ENCODE measurements around the gene ROR1. TPM values are rescaled to one million over a fixed set of nuclear protein-coding genes. Genes with fewer than 3 reads are reported as not detected.

Gene ROR1
- total RNA-seq, 2 experiments from 2014 or later, result 0.47 to 1.4 TPM

DNA sequence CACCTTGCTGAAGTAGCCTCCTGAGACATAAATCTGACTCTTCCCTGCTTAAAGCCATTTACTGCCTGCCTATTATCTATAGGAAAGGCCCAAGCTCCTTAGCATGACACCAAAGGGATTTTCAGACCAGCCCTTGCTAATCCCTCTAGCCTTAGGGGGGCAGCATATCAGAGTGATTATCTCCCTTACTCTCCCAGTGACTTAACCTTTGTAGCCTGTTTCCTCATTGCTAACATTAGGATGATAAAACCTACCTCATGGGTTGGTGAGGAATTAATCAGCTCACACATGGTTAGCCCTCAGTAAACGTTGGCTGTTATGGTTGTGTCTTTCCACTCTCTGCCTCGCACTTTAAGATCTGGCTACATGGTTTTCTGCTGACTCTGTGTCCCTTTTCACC, 70.1 kb downstream of the ROR1 start:
- no peak overlapping the region for H3K4me3 ChIP-seq (ENCODE audit: low read depth, low read length, poor library complexity, severe bottlenecking)
- no peaks in the 10 kb centered on the region for H4K20me1 ChIP-seq (ENCODE audit: insufficient read depth, low read length)
- no peak overlapping the region for H3K27ac ChIP-seq (ENCODE audit: low read depth, low read length, poor library complexity, severe bottlenecking)
- H3K4me1 ChIP-seq (ENCODE audit: insufficient read depth, low read length, poor library complexity, severe bottlenecking), result no peaks in the 10 kb centered on the region
- no peak for DNase-seq (ENCODE audit: low spot score)
- ChIA-PET CTCF (ENCODE audit: unreplicated experiment) (no interaction called here), POLR2A (interaction anchor here (1.2 to 1.7 kb wide), 3 partner anchors 9 to 15 kb away, joined by 3 to 9 read pairs (median 7); no protein-coding TSS in a partner anchor)
- intact Hi-C loops (cut with micrococcal nuclease; ENCODE audit: unreplicated experiment), result no loop called here
- H3K9me3 ChIP-seq (ENCODE audit: low read length), result no peaks in the 10 kb centered on the region
- H2AFZ ChIP-seq (ENCODE audit: low read length), result no peak overlapping the region
- H3K9me2 ChIP-seq (ENCODE audit: insufficient read depth, low read length), result no peaks in the 10 kb centered on the region
- H3K4me2 ChIP-seq (ENCODE audit: low read length), result no peak overlapping the region
- no peaks in the 10 kb centered on the region for H3K36me3 ChIP-seq (ENCODE audit: insufficient read depth, low read length)
- no TSS peak for BruUV-seq (replicated peaks)
- no peak for TF ChIP-seq EZH2phosphoT487 (IDR thresholded peaks at IDR 0.05; ENCODE audit: borderline replicate concordance, low read depth, low read length)
- peak; percentile 44 for TF ChIP-seq CTCF (conservative IDR thresholded peaks at IDR 0.05; ENCODE audit: low read length)
- H3K79me2 ChIP-seq (ENCODE audit: insufficient read depth, low read depth, low read length), result no peaks in the 10 kb centered on the region

DNA sequence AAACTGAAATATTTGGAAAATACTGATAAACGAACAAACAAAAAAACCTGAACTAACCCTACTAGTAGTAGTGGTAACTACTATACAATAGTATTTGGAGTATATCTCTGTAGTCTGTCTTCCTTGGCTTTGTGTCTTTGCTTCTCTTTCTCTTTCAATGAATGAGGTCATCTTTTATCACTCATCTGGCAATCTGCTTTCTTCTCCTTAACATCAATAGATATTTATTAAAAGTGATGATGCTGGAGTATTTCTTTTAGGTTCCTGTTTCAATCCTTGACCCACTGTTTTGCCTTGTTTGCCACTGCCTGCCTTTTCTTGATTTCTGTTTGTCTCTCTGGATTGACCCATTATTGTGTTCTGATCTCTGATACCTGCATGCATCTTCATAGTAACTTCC, 71.5 kb downstream of the ROR1 start:
- no peaks in the 10 kb centered on the region for H3K4me1 ChIP-seq (ENCODE audit: insufficient read depth, low read length, poor library complexity, severe bottlenecking)
- no peaks in the 10 kb centered on the region for H3K9me2 ChIP-seq (ENCODE audit: insufficient read depth, low read length)
- no peak overlapping the region for H3K4me3 ChIP-seq (ENCODE audit: low read depth, low read length, poor library complexity, severe bottlenecking)
- no peak for DNase-seq (ENCODE audit: low spot score)
- H3K36me3 ChIP-seq (ENCODE audit: insufficient read depth, low read length), result no peaks in the 10 kb centered on the region
- no TSS peak for BruUV-seq (replicated peaks)
- no peak overlapping the region for H3K4me2 ChIP-seq (ENCODE audit: low read length)
- TF ChIP-seq EZH2phosphoT487 (IDR thresholded peaks at IDR 0.05; ENCODE audit: borderline replicate concordance, low read depth, low read length) (no peak), CTCF (conservative IDR thresholded peaks at IDR 0.05; ENCODE audit: low read length) (no peak)
- no peaks in the 10 kb centered on the region for H3K9me3 ChIP-seq (ENCODE audit: low read length)
- intact Hi-C loops (cut with micrococcal nuclease; ENCODE audit: unreplicated experiment), result no loop called here
- ChIA-PET POLR2A (no interaction called here), CTCF (ENCODE audit: unreplicated experiment) (no interaction called here)
- H4K20me1 ChIP-seq (ENCODE audit: insufficient read depth, low read length), result no peaks in the 10 kb centered on the region
- H3K27ac ChIP-seq (ENCODE audit: low read depth, low read length, poor library complexity, severe bottlenecking), result no peak overlapping the region
- H3K79me2 ChIP-seq (ENCODE audit: insufficient read depth, low read depth, low read length), result no peaks in the 10 kb centered on the region
- H2AFZ ChIP-seq (ENCODE audit: low read length), result no peak overlapping the region

DNA sequence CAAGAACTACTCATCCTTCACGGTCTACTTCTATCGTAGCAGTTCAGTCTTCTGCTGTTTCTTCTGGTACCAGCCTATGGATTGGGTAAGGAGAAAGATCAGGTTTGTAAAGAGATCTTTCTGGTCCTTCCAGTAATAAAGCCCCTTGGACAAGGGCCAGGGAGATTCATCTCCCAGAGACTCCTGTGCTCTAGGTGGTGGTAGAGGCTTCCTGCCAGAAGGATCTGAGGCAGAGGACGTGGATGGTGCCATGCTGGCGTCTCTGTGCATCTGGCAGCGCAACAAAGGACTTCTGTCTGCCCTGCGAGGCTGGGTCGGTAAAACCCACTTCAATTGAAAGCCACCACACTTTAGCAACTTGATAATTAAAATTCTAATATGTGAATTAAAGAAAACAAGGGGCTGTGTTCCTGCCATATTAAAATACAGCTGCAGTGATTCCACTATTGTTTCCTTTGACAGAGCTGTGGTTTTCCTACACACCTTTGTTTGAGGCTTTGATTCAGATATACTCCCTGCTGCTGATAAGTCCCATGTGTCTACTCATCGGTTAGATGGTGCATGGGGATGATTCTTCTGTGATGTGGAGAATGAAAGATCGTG, 73.6 kb downstream of the ROR1 start:
- H3K4me3 ChIP-seq (ENCODE audit: low read depth, low read length, poor library complexity, severe bottlenecking), result no peak overlapping the region
- TF ChIP-seq EZH2phosphoT487 (IDR thresholded peaks at IDR 0.05; ENCODE audit: borderline replicate concordance, low read depth, low read length), result no peak
- TF ChIP-seq CTCF (conservative IDR thresholded peaks at IDR 0.05; ENCODE audit: low read length), result no peak
- CTCF ChIA-PET (ENCODE audit: unreplicated experiment), result no interaction called here
- no peak overlapping the region for H2AFZ ChIP-seq (ENCODE audit: low read length)
- H3K4me2 ChIP-seq (ENCODE audit: low read length), result no peak overlapping the region
- no peak overlapping the region for H3K27ac ChIP-seq (ENCODE audit: low read depth, low read length, poor library complexity, severe bottlenecking)
- no TSS peak for BruUV-seq (replicated peaks)
- H4K20me1 ChIP-seq (ENCODE audit: insufficient read depth, low read length), result no peaks in the 10 kb centered on the region
- H3K9me2 ChIP-seq (ENCODE audit: insufficient read depth, low read length), result no peaks in the 10 kb centered on the region
- POLR2A ChIA-PET, result interaction anchor here (0.6 to 1.2 kb wide), 2 partner anchors 14 to 941 kb away, joined by 4 to 7 read pairs; no protein-coding TSS in a partner anchor
- no peaks in the 10 kb centered on the region for H3K79me2 ChIP-seq (ENCODE audit: insufficient read depth, low read depth, low read length)
- no peaks in the 10 kb centered on the region for H3K9me3 ChIP-seq (ENCODE audit: low read length)
- H3K36me3 ChIP-seq (ENCODE audit: insufficient read depth, low read length), result no peaks in the 10 kb centered on the region
- no peaks in the 10 kb centered on the region for H3K4me1 ChIP-seq (ENCODE audit: insufficient read depth, low read length, poor library complexity, severe bottlenecking)
- intact Hi-C loops (cut with micrococcal nuclease; ENCODE audit: unreplicated experiment), result no loop called here
- no peak for DNase-seq (ENCODE audit: low spot score)

Data from OCI-LY7 (cell line).